Smooth muscle cell (in vitro differentiated cells): ENCODE data around the gene WASL. TPM values are rescaled to one million over a fixed set of nuclear protein-coding genes. Genes with fewer than 3 reads are reported as not detected.

Experiments
- DNase-seq: peaks from one replicate; lab custom pipeline; 2025; ENCODE audit not compliant: unreplicated experiment; lab: John Stamatoyannopoulos, UW
- H2AFZ ChIP-seq: fragments of 200-600 bp; sonication (generic); 2 replicates; pipeline ENCODE4 v1.6.0; 2016; ENCODE audit warnings: antibody characterized with exemption, low read depth, mild to moderate bottlenecking
- H3F3A ChIP-seq: fragments of 200-600 bp; sonication (generic); 2 replicates; pipeline ENCODE4 v1.6.0; 2017; ENCODE audit warnings: antibody characterized with exemption, low read depth
- H3K27ac ChIP-seq: fragments of 200-600 bp; sonication (generic); 2 replicates; pipeline ENCODE4 v1.5.1; 2016; ENCODE audit warnings: low read depth, mild to moderate bottlenecking
- H3K27me3 ChIP-seq: fragments of 200-600 bp; sonication (generic); 2 replicates; pipeline ENCODE4 v1.6.1; 2016; ENCODE audit warnings: low read depth, mild to moderate bottlenecking
- H3K36me3 ChIP-seq: fragments of 200-600 bp; sonication (generic); 2 replicates; pipeline ENCODE4 v1.5.1; 2016; ENCODE audit warnings: low read depth
- H3K4me1 ChIP-seq: fragments of 200-600 bp; sonication (generic); 2 replicates; pipeline ENCODE4 v1.5.1; 2016; ENCODE audit warnings: low read depth
- H3K4me2 ChIP-seq: fragments of 200-600 bp; sonication (generic); 2 replicates; pipeline ENCODE4 v1.6.0; 2016; ENCODE audit warnings: mild to moderate bottlenecking
- H3K4me3 ChIP-seq: fragments of 200-600 bp; sonication (generic); 2 replicates; pipeline ENCODE4 v1.5.1; 2016; ENCODE audit warnings: mild to moderate bottlenecking
- H3K79me2 ChIP-seq: fragments of 200-600 bp; sonication (generic); 2 replicates; pipeline ENCODE4 v1.6.0; 2016; ENCODE audit warnings: low read depth, mild to moderate bottlenecking
- H3K9ac ChIP-seq: fragments of 200-600 bp; sonication (generic); 2 replicates; pipeline ENCODE4 v1.6.0; 2016; ENCODE audit warnings: low read depth
- H3K9me3 ChIP-seq: fragments of 200-600 bp; sonication (generic); replicated peaks from 2 replicates; pipeline ENCODE4 v1.5.1; 2016; ENCODE audit warnings: low read depth
- H4K20me1 ChIP-seq: fragments of 200-600 bp; sonication (generic); 2 replicates; pipeline ENCODE4 v1.6.0; 2016; ENCODE audit warnings: low read depth
- WGBS: methylation state at CpG from one replicate; pipeline ENCODE4 v1.1.7; 2016; ENCODE audit warnings: low lambda C conversion rate; 5-methylcytosine and 5-hydroxymethylcytosine counted together
- polyA plus RNA-seq: library from polyadenylated mRNA; unstranded; fragments of >200 nt; fragmentation: Nextera tagmentation; extraction: Ambion mirVana; gene quantifications from 2 replicates; pipeline ENCODE4 v1.2.1, GENCODE V29; 2016
- total RNA-seq: library from RNA; depleted of rRNA; stranded (reverse); fragments of >200 nt; gene quantifications from 2 replicates; pipeline ENCODE4 v1.2.3, GENCODE V29; 2014
- TF ChIP-seq, protein P1 (sequence below): fragments of 200-600 bp; sonication (generic); IDR thresholded peaks from 2 replicates; pipeline ENCODE4 v1.5.1; 2017; ENCODE audit warnings: borderline replicate concordance, mild to moderate bottlenecking, antibody characterized with exemption; ENCODE audit not compliant: insufficient read depth, poor library complexity, severe bottlenecking

The WASL gene
- total and polyA plus RNA-seq, 2 experiments from 2014 or later, result 22.7 to 35.3 TPM

DNA sequence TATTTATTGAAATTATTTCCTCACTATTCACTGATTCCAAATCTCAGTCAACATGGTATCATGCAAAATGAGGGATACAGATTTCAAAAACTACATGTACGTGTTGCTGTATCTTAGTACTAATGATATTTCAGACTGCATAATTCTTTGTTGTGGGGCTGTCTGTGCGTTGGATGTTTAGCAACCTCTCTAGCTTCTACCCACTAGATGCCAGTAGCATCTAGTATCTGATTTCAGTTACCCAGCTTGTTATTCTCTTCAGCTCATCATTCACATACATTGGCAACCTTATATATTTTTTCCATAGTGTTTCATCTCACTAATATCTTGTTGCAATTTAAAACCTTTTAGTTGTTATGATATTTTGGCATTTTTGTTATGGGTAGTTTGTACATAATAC, 22.5 kb upstream of the WASL start:
- Histone ChIP-seq H3K4me2 (no peak overlapping the region), H3K4me3 (no peak overlapping the region), H3K9me3 (no peaks in the 10 kb centered on the region), H3K79me2 (no peaks in the 10 kb centered on the region), H2AFZ (no peak overlapping the region), H3K36me3 (no peaks in the 10 kb centered on the region), H4K20me1 (no peaks in the 10 kb centered on the region), H3K27me3 (no peaks in the 10 kb centered on the region), H3K4me1 (no peaks in the 10 kb centered on the region), H3K27ac (no peak overlapping the region), H3K9ac (no peak overlapping the region), H3F3A (no peaks in the 10 kb centered on the region)
- no peak for DNase-seq
- 89% methylated on average over 2 of the region's 2 CpGs for WGBS
- TF ChIP-seq, protein P1, sequence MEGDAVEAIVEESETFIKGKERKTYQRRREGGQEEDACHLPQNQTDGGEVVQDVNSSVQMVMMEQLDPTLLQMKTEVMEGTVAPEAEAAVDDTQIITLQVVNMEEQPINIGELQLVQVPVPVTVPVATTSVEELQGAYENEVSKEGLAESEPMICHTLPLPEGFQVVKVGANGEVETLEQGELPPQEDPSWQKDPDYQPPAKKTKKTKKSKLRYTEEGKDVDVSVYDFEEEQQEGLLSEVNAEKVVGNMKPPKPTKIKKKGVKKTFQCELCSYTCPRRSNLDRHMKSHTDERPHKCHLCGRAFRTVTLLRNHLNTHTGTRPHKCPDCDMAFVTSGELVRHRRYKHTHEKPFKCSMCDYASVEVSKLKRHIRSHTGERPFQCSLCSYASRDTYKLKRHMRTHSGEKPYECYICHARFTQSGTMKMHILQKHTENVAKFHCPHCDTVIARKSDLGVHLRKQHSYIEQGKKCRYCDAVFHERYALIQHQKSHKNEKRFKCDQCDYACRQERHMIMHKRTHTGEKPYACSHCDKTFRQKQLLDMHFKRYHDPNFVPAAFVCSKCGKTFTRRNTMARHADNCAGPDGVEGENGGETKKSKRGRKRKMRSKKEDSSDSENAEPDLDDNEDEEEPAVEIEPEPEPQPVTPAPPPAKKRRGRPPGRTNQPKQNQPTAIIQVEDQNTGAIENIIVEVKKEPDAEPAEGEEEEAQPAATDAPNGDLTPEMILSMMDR, result no peak

DNA sequence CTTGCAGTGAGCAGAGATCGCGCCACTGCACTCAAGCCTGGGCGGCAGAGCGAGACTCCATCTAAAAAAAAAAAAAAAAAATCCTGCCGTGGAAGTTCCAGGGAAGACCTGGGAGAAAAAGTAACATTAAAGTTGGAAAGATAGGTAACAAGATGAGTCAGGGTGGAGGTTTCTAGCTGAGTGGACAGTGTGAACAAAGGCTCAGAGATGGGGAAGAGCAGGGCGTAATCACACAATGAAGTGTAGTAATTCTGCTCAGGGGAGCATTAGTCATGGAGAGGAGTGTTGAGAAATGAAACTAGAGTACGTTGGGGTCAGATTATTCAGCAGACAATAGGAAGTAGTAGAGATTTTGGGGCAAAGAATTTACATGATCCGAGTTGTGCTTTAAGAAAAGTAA, 21.6 kb upstream of the WASL start:
- no peaks in the 10 kb centered on the region for H3K4me1 ChIP-seq
- H3K27me3 ChIP-seq, result no peaks in the 10 kb centered on the region
- H4K20me1 ChIP-seq, result no peaks in the 10 kb centered on the region
- no peak overlapping the region for H3K4me3 ChIP-seq
- H3K79me2 ChIP-seq, result no peaks in the 10 kb centered on the region
- no peak overlapping the region for H3K4me2 ChIP-seq
- 88% methylated on average over 8 of the region's 8 CpGs for WGBS
- H3K9ac ChIP-seq, result no peak overlapping the region
- H3K9me3 ChIP-seq, result no peaks in the 10 kb centered on the region
- no peaks in the 10 kb centered on the region for H3F3A ChIP-seq
- TF ChIP-seq, protein P1, result no peak
- no peaks in the 10 kb centered on the region for H3K36me3 ChIP-seq
- no peak overlapping the region for H2AFZ ChIP-seq
- H3K27ac ChIP-seq, result no peak overlapping the region
- DNase-seq, result no peak

DNA sequence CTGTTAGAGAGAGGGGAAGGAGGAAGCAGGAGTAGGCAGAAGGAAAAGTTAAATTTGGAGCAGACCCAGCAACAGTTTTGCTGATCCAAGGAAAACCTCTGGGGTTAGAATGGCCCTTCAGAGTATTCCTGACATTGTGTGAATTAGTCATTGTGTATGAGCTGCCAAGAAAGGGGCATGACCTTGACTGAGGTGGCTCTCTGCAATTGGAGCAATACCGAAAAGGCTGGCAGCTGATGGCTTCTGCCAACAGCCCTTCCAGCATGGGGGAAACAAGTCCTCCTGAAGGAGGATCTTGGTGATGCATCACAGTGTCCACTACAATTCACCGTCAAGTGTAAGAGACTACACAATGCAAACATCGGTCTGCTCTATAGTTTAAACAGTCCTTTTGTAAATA, 20.6 kb upstream of the WASL start:
- Histone ChIP-seq H3K27ac (no peak overlapping the region), H3K9ac (no peak overlapping the region), H3K27me3 (no peaks in the 10 kb centered on the region), H3K4me2 (no peak overlapping the region), H3K79me2 (no peaks in the 10 kb centered on the region), H3K4me3 (no peak overlapping the region), H3F3A (no peaks in the 10 kb centered on the region), H2AFZ (no peak overlapping the region), H3K9me3 (no peaks in the 10 kb centered on the region), H4K20me1 (no peaks in the 10 kb centered on the region), H3K4me1 (no peaks in the 10 kb centered on the region), H3K36me3 (no peaks in the 10 kb centered on the region)
- TF ChIP-seq, protein P1, result no peak
- WGBS, result 96% methylated on average over 3 of the region's 3 CpGs
- DNase-seq, result no peak

DNA sequence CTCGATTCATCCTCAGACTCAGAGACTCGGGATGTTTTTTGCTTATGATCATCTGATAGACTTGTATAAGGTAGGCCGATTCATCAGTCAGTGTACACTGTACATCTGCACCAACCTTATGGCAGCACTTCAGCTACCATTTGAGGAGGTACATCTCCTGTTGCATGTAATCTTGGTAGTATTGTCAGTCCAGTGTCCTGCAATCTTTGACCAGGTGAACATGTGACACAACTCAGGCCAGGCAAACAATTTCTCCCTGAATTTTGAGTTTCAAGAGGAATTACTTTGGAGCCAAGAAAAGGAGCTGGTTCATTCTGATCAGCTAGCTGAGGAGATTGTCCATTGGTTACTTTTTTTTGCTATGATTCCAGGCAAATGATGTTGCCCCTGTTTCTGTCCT, 19.7 kb upstream of the WASL start:
- TF ChIP-seq, protein P1, result no peak
- WGBS, result 94% methylated on average over 3 of the region's 3 CpGs
- Histone ChIP-seq H4K20me1 (no peaks in the 10 kb centered on the region), H3K9ac (no peak overlapping the region), H3K4me1 (no peaks in the 10 kb centered on the region), H3K79me2 (no peaks in the 10 kb centered on the region), H3K9me3 (no peaks in the 10 kb centered on the region), H3K4me2 (no peak overlapping the region), H2AFZ (no peak overlapping the region), H3F3A (no peaks in the 10 kb centered on the region), H3K27ac (no peak overlapping the region), H3K36me3 (no peaks in the 10 kb centered on the region), H3K4me3 (no peak overlapping the region), H3K27me3 (no peaks in the 10 kb centered on the region)
- no peak for DNase-seq
